HG03103 (cell line): ENCODE measurements around the gene SLC22A5.
"Not testable (repeated sequence)": the region's sequence is repeated elsewhere in the genome, so short reads cannot be mapped to it uniquely, and the experiment has no call there.

Source experiments
- ATAC-seq: cut with Tn5 transposase; IDR thresholded peaks from one replicate; pipeline ENCODE4 v1.9.1; 2021; ENCODE audit warnings: low read depth; ENCODE audit not compliant: unreplicated experiment

The SLC22A5 gene

DNA sequence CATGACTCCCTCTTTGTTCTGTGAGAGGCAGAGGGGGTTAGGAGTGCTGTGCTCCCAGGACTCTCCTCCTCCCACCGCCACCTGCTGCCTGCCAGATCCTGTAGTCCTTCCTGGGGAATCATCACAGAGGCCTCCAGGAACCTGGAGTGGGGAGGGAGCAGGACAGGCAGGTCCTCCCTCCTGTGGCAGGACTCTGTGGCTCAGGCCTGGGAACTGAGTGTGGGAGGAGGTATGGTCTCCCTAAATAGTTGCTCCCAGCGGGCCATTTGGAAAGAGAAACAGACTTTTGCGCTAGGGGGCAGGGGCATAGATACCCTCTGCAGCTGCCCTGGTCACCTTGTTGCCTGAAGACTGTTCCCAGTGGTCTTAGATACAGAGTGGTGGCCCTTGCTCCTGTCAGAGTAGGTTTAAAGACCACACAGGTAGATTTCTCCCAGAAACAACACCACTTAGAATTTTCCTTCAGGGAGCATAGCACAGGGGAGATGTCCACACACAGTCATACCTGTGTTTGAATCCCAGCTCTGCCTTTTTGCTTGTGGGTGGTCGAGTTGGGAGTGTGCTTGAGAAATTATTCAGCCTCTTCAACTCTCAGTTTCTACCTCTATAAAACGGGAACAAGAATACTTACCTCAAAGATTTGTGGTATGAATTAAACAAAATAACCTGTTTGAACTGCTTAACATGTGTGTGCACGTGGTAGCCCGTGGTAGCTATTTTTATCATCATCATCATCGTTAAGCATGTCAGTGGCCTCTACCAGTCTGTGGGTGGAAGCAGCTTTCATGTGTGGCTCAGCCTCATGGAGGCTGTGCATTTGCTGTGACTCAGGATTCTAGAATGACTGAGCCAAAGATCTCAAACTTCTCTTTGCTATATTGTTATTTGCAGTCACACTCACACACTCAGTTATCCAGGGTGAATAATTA lies 55.8 kb downstream of the SLC22A5 start:
- peak; percentile 44 for ATAC-seq

DNA sequence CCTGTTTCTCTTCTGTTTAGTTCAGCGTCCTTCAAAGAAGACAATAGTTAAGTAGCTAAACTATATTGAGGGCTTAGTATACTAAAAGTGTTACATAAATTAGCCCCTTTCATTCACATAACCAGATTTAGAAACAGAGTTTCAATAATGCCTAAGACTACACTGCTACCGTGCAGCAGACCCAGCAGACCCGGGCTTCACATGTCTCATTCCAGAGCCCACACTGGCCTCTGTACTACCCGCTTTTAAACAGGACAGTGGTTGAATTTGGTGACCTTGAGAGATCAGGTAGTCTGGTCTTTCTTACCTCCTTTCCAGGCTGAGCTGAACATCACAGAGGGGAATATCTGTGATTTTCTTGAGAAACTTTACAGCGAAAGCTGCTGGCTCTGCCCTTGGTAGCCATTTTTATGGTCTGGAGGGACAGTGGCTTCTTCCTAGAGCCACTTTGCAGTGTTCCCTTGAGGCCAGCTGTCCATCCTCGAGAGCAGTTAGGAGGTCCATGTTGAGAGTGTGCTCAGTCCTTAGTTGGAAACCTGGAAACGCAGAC lies 56.5 kb downstream of the SLC22A5 start:
- ATAC-seq = no peak

DNA sequence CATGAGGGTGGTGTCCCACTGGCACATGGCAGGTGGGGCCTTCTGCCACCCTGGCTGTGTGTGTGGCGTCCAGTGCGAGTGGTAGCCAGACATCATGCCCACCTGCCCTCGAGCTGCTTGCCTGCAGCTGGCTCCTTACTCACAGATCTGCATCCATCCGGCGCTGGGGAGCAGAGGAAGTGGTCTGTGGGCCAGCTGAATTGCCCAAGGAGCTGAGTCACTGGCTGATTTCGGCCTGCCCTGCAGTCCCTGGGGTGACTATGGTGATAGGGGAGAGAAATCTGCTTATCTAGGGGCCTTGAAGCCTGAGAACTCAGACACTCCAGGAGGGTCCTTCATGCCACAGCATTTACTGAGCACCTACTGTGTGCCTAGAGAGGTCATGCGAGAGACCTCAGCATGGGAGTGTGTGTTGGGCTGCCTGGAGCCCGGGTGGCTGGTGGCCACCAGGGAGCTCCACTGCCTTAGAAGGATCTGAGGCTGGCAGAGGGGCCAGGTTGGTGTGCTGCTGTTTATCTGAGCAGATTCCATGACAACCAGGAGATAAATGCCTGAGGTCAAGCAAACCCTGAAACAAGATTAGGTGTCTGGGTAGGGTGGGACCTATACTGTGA lies 57.1 kb downstream of the SLC22A5 start:
- ATAC-seq = no peak

DNA sequence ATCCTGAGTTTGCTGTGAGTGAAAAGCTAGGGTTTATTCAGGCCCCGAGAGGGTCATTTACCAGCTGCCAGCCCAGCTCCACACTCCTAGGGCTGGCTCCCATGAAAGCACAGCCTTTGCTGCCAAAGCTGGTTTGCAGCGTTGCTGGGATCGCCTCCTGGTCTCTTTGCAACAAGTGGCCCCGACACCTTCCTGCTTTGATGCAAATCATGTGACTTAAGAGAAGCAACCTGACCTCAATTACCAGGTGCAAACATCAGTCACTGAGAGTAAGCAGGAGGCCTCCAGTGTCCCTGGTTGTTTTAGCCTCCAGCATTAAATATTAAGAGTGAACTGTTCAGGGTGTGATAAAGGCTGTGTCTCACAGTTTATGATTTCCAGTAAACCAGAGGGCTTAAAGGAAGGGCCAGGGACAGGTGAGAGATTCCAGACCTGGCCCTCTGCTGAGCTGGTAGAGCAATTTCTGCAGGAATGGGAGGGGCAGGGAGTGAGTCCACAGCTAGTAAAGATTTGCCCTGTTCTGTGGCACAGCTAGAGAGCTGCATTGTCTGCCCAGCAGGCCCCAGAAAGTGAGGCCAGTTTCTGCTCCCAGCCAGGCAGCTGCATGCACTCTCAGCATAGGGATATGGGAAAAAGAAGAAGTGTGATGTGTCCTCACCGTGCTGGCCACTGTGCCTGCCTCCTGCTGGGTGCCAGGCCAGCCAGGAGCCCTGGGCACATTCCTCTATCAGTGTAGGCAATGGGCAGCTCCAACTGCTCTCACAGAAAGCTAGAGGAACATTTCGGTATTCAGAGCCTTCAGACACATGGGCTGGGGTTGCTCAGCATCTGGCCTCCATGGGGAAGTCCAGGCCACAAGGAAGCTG lies 58.0 kb downstream of the SLC22A5 start:
- ATAC-seq = no peak

DNA sequence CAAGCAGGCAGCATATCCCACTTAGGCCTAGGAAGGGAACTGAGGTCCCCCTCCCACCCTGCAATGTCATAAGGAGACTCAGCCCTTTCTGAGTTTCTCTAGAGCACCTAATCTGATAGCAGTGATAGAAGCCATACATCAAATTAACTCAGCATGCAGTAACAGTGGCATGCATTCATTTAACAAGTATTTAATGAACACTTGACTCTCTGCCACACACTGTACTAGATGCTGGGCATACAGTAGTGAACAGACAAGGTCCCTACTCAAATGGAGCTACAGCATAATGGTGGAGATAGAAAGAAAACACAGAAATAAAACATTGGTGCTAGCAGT lies 58.6 kb downstream of the SLC22A5 start:
- ATAC-seq = no peak

DNA sequence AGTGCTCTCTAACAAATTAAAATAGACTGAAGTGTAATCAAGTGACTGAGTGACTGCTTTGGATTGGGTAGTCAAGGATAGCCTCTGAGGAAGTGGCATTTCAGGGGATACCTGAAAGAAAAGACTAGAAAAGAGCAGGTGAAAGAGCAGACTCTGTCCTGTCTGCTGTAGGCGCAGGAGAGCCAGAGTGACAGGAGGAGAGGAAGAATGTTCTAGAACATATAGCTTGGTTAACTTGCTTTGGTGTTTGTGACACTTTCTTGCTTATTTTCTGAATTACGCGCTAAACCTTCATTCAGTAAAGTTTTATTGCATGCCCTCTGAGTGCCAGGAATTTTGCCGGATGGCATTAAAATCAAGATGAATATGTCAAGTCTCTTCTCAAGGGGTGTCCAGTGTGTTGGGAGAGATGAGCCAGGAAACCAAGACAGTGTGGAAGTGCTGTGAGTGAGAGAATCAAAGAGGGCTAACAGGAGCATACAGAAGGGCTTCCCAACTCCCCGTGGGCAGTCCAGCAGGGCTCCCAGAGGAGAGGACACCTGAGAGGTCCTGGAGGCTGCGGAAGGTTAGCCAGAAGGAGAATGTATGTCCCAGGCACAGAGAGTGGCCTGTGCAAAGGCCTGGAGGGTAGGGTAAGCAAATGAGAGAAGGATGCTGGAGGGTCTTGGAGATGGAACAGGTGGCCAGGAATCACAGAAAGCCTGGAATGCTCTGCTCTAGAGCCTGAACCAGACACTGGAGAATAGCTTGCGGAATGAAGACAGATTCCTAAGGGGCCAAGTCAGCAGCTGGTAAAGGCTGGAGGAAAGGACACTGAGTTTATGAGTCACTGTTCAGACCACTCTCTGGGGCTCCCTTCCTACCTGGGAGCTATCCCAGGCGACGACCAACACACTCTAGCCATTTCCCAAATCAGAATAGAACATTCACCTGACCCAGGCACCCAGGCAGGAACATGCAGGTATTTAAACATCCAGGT lies 59.3 kb downstream of the SLC22A5 start:
- no peak for ATAC-seq

DNA sequence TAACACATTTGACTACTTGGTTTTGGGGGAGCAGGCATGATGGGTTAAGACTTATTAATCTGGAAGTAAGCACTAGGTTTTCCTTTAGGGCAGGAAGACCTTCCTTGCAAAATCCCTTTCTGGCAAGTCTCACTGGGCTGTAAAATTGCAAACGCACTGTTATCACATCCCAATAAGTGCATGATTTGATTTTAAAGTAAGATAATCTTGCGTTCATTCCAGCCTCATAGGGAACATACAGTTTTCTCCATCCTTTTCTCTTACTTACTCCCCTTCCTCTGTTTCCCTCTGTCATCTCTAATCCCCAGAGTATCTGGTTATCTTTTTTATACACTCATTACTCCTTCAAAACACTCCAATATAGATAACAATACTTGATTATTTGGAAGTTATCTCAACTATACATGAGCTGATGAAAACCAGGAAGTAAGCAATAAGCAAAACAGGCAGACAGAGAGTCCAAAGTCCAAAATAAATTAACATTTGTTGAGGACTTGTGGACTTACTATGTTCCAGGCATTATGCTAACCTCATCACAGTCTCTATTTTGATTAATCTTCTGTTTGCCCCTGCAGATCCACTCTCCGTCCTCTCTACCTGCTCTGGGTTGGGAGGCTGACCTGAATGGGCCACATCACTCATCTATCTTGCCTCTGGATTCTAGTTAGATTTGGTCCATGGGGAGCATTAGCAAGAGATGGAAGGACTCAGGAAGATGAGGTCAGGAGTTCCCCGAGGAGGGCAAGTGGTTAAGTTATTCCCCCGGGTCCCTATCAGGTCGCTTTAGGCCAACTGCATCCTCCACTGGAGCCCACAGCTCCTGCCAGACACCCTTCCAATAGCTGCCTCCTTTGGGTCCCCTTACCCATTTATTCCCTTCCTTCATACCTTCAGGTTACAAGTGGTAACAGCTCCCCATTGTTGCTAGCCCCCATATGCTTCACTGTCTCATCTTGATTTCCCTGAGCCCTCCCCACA lies 60.2 kb downstream of the SLC22A5 start:
- no peak for ATAC-seq

DNA sequence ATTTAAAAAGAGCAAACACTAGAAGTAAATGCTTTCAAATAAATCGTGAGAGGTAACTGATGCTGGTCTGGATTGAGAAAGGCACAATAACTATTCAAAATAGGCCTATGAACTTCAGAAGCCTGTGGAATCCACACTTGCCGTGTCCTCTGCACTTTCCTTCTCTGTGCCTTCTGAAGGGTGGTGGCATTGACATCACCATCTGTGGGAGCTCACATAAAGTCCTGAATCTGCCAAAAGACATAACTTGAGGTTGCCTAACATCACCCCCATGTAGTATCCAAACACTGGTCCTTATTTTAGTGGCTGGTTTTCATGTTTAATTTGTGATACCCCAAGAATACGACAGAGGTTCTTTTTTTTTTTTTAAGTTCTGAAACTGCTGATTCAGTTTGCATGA lies 61.2 kb downstream of the SLC22A5 start:
- no peak for ATAC-seq

DNA sequence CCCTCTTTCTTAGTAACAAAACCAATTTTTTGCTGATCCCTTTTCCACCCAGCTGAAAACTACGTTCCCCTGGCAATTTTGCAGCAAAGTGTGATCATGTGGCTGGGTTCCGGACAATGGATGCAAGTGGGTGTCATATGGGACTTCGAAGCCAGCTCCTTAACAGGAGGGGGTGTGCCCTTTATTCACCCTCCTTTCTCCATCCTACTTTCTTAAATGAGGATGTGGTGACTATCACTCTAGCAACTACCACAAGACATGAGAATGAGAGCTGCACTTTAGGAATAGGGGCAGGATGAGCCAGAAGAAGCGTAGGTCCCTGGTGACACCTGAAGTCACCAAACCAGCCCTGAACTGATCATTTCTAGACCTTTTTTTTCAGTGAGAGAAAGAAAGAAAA lies 62.1 kb downstream of the SLC22A5 start:
- ATAC-seq = no peak

DNA sequence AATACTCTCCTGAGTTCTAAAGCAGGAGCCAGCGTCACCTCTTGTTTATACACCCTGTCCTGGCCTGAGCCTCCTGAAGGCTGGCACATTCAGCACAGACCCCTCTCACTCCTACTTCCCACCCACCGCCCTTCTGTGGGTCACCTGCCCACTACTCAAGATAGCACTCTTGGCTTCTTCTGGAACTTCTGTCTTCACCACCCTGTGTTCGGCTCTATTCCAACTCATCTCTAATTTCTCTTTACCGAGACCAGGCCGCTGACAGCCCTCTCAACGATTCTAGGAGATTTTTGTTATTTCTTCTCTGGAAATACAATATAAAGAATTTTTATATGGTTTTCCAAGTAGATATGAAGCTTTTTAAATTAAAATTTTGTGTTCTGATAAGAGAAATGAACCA lies 63.6 kb downstream of the SLC22A5 start:
- ATAC-seq = no peak

DNA sequence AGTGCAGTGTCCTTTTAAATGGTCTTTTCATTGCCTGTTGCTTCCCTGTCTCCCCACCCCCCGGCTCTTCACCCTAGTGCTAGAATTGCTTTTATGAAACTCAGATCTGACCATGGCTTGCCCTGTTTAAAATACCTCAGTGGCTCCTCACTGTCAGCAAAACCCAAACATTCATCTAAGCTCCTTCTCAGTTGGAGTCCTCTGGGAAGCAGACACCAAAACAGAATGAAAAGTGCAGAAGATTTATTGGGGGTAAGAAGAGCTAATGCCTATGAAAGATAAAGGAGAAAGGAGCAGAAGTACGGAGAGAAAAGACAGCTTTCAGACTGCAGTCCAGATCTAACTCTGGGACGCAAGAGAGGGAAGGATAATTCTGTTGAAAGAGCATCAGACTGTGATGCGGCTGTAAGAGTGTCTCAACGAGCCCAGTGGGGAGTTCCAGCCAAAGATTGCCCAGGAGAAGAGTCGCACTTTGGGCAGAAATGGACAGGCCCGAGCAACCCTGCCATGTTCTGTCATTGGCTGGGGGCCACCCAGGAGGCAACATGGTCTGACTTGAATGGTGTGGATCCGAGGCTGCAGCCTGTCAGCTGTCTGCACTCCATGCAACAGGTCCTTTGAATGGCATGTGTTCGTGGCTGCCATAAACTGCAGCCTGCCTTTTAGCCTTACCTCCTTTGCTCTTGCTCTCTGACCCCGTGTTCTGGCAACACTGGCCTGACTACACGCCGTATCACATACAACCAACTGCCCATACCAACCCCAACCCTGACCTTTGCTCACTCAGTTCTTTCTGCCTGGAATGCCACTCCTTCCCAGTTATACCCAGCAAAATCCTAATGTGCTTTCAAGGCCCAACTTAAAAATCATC lies 65.1 kb downstream of the SLC22A5 start:
- ATAC-seq = no peak

DNA sequence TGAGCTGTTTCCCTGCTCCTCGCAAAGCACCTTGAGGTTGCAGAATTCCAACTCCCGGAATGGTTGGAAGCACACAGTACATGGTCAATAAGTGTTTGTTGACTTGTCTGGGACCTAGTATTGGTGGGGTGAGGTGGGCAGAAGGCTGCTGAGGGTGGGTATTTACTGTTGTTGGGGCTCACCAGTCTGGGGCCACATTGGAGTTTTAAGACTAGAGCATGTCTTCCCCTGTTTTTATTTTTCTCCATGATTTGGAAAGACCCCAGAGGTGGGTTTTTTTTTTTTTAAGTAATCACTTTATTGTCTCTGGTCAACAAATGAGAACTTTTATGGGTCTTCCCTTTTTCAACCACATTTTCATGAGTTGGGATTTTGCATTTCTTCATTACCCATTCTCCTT lies 65.9 kb downstream of the SLC22A5 start:
- no peak for ATAC-seq

DNA sequence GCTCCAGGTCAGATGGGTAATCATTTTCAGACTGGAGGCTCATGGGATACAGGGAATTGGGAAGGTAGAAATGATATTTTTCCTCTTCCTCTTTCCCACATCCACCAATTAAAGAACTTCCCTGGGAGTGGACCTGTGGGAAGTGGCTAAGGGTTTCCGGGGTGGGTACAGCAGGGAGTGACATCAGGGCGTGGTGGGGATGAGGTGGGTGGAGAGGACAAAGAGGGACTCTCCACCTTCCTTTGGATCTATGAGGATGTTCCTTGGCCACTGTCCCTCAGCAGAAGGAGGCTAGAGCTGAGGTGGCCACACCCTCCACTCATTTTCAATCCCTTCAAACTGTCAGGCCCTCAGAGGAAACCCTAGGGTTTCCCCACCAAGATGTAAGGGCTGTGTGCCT lies 66.4 kb downstream of the SLC22A5 start:
- no peak for ATAC-seq

DNA sequence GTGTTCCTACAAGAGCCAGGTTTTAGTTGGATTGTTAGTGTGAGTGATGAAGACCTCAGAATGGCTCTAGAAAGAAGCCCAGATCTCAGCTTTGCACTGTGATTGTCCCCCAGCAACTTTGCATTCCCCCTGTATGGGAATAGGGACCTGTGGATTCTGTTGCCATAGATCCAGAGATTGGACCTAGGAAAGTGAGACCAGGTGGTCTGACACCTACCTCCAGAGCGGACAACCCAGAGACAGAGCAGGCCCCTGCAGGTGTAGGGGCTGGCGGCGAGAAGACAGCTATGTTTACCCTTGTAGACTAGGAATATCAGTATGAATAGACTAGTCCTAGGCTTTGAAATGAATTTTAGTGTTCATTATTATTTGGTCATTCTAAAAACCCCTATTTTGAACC lies 67.4 kb downstream of the SLC22A5 start:
- no peak for ATAC-seq

DNA sequence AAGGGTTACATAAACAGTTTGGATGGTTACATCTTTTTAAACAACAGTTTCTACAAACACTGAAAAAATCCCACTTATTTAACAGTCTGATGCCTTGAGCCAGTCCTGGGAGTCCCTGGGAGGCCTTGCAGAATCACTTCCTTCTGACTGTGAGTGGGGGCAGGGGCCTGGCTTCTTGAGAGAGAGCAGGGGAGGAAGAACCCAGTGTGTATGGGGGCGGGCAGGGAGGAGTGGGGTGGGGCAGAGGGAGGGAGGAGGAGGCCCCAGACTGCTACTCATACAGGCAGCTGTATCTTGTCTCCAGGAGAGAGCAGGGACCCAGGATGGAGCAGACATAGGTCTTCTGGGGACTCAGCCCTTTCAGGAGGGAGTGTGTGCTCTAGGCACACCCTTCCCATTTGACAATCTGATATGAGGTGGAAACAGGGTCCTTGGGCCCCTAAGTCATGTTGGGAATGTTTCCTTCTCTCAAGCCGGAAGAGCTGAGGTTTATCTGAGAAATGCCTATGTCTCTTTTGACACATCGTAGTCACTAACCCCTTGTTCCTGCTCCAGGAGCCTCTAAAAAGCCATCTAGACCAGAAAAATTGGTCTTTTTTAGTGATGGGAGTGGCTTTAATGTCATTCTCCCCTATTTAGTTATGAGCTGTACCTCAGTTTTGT lies 68.2 kb downstream of the SLC22A5 start:
- peak; percentile 93 for ATAC-seq

DNA sequence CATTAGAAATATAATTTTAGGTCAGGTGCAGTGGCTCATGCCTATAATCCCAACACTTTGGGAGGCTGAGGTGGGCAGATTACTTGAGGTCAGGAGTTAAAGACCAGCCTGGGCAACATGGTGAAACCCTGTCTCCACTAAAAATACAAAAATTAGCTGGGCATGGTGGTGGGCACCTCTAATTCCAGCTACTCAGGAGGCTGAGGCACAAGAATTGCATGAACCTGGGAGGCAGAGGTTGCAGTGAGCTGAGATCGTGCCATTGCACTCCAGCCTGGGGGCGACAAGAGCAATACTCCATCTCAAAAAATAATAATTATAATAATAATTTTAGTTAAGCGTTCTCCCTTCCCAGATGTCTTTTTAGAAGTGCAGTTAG lies 68.7 kb downstream of the SLC22A5 start:
- not testable (repeated sequence) for ATAC-seq

DNA sequence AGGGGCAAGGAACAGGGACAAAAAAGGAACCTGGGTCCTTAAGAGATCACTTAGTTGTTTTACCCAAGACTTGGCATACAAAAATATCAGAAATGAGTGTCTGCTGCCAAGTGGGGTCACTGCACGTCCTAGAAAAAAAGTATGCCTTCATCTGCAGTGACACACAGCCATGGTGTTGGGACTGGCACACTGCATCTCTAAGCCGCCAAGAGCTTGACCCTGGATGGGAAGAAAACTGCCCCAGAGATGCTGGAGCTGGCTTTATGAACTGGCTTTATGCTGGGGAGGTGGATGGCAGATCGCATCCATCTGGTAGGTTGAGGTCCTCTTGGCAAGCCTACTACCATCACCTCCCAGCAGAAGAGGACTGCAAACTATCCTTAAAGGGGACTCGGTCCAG lies 69.4 kb downstream of the SLC22A5 start:
- no peak for ATAC-seq
